DMS114 treated with DMSO at 0.1 percent for 48 hours (cell line): ENCODE measurements around the gene OSBPL6.

Experiments
- DNase-seq: peaks from one replicate; lab custom pipeline; 2025; ENCODE audit not compliant: unreplicated experiment; lab: John Stamatoyannopoulos, UW

Gene OSBPL6

DNA sequence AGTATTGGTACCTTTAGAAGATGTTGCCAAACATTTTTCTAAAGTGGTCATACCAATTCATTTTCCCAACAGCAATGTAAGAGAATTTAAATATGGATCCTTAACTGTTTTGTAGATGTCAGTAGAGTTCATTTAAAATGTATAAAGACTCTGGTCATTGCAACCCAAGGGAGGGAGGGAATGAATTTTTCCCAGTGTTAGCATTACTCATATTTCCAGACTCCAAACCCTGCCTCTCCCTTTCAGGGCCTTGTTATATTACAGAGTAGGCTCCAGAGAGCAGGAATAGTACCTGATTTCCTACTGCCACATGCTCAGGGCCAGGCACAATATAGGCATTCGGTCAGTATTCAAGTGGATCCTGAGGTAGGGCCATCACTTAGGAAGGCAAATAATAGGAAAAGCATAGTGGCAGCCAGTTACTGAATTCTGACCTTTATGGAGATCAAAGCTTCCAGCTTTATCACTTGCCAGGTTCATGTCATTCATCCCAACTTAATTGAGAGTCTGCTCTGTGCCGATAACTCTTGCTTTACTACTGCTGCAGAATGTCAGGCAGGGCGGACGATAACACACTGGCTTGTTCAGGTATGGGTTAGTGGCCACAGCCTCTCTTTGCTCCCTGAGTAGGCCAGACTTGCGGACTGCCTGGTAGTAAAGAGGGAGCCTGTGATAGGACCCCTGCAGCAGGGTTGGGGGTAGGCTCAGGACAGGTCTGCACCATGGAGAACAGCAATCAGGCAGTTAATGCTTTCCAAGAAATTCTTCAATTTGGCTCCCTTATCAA, 75.3 kb downstream of the OSBPL6 start:
- no peak for DNase-seq

GRCh38 chr2:178270338-178270737, 76.0 kb downstream of the OSBPL6 start:
- no peak for DNase-seq

DNA sequence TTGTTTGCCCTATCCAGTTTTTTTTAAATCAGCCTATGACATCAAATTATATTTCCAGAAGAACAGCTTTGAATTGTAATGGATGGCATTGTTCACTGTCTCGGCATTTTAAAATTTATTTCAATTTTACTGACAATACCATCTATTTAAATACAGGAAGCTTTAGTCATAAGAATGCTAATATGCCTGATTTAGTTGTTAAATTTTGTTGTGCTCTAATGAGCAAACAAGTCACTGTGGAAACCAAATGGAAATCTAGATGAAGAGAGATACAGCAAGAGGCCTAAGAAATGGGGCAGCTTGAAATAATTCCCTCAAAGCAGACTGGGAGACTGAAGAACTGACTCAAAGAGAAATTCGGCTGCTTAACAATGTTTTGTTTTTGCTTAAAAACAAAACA, 76.8 kb downstream of the OSBPL6 start:
- no peak for DNase-seq

DNA sequence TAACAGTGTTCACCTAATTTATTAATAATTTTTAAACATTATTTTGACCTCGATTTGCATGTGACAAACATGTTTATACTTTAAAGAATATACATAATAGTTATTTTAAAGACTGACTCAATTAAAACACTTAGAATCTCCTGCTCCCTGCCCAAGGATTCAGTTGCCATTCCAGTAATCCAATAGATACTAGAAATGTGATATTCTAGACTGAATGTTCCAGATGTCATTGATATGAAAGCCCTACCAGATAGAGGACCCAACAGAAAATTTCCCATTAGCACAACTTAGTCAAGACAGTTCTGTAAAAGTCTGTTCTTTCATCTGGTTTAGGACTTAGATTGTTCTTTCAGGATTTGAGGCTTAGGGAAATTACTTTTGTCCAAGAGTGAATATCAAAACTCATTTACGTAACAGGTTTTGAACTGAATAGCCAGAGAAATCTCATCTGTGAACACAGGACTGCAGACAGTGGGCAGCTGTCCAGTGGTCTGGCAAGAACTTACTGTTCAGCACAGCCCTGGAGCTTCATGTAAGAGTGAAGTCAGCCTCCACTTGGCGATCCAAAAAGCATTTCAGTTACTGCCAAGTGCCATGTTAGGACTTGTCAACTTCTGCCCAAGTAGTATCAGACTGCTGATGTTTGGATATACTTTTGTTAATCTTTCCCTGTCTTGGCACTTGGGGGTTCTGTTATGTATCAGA, 77.5 kb downstream of the OSBPL6 start:
- DNase-seq = no peak

DNA sequence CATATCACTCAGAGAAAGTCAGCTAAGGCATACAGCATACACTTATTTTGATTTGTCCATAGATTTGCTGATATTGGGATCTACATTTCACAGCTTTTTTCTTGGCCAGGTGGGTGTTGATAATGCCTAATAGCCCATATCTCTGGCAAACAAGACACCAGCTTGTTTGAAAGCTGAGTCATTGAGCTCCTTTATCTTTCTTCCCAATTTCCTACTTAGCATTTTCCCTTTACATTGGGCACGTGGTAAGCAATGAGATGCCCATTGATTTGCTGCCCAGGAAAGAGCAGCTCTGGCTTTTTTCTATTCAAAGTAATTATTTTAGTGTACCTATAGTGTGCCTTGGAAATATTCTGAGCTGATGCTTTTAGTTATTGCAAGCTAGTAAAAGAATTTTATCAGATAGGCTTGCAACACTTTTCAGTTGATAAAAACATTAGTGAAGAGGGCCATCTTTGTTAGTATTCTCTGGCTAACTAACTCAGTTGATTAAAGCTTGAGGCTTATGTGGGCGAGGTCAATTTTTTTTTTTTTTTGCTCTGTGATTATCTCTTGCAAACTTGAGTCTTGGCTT, 79.6 kb downstream of the OSBPL6 start:
- no peak for DNase-seq

GRCh38 chr2:178275600-178275999, 81.3 kb downstream of the OSBPL6 start:
- no peak for DNase-seq

- DNase-seq = no peak
Observed at GRCh38 chr2:178277741-178278197, 83.5 kb downstream of the OSBPL6 start.

DNA sequence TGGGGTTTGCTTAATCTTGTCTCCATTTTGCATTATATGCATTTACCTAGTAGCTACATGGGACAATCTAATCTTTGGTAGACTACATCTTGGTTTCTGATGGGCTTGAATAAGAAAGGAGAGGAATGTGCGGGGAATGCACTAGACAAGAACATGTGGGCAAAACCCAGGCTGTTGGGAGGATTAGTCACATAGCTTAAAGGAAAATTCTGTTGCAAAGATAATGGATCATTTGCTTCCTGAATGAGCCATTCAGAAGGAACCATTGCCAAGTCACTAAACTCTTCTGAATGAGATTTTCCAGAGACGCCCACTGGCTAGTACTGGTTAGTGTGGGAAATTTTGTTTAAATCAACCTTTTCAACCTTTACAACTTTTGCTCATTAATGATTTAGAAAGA, 84.8 kb downstream of the OSBPL6 start:
- no peak for DNase-seq

- no peak for DNase-seq
Observed at GRCh38 chr2:178279636-178280035, 85.3 kb downstream of the OSBPL6 start.

DNA sequence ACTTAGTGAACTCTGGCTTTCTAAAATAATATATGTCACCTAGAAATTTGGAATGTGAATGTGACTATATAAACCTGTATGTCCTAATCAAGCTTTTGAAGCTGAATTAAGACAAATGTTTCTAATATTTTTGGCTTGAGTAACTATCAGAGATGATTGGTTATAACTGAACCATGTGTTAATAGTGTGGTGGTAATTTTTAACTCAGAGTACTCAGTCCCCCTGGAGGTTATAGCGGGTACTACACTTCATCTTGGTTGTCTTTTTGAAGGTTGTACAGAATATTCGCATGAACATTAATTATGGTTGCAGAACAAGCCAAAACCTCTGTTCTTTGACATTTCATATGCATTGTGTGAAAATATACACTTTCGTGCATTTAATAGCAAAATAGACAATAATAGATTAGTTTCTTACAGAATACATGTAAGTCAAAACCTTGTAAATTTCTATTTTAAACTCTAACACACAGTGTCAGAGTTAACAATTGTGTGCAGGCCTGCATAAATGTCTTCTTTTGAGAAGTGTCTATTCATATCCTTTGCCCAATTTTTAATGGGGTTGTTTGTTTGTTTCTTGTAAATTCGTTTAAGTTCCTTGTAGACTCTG, 86.0 kb downstream of the OSBPL6 start:
- DNase-seq = no peak

DNA sequence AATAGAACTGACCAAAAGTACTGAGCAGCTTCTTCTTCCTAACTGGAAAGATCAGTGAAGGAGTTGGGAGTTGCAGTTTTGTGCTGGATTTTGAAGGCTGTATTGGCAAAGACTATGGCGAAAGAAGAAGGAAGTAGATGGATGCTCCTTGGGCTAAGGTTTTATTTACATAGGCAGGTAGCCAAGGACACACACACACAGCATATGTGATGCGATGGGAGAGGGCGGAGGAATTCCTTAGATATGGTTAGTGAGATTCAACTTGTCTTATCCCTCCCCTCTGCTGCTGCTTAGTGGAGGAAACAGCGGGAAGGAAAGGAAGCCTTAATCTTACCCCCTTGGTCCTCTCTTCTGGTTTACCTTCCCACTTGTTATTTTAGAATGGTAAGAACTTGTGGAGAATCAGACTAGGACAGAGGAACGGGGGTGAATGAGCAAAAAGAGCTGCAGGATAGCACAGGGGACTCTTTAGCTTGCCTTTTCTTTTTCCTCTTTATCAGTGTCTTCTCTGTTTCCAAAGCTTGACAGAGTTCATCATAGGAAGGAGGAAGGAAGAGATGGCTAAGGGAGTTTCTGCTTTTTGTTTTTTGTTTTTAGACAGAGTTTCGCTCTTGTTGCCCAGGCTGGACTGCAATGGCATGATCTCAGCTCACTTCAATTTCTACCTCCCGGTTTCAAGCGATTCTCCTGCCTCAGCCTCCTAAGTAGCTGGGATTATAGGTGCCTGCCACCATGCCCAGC, 87.9 kb downstream of the OSBPL6 start:
- DNase-seq = no peak

DNA sequence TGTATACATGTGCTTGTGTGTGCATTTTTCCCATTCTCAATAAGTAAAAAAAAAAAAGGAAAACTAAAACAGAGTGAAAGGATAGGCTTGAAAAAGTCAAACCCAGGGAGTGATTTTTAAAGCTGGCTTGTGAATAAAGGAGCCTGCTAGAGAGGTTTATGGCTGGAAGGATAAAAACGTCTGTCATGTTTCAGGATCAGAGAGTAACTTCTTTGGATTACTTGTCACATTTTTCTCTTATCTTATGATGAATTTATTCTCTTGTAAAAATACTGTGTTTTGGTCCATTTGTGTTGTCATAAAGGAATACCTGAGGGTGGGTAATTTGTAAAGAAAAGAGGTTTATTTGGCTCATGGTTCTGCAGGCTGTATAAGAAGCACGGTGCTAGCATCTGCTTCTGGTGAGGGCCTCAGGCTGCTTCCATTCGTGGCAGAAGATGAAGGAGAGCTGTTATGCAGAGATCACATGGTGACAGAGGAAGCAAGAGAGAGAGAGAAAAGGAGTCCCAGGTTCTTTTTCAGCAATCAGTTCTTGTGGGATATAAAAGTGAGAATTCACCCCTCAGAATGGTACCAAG, 89.1 kb downstream of the OSBPL6 start:
- no peak for DNase-seq

- no peak for DNase-seq
Observed at GRCh38 chr2:178284613-178285286, 90.4 kb downstream of the OSBPL6 start.

- no peak for DNase-seq
Observed at GRCh38 chr2:178285287-178285615, 90.9 kb downstream of the OSBPL6 start.

GRCh38 chr2:178286636-178287035, 92.3 kb downstream of the OSBPL6 start:
- no peak for DNase-seq

- DNase-seq = no peak
Observed at GRCh38 chr2:178287652-178288344, 93.5 kb downstream of the OSBPL6 start.

DNA sequence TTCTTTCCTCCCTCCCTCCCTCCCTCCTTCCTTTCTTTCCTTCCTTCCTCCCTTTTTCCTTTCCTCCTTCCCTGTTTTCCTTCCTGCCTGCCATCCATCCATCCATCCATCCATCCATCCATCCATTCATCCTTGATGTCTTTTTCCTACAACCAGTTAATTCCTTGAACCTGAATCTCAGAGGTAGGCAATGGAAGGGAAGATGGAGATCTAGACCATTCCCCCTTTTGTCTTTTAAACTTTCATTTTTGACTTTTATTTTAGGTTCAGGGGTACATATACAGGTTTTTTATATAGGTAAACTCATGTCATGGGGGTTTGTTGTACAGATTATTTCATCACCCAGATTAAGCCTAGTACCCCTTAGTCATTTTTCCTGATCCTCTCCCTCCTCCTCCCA, 97.4 kb downstream of the OSBPL6 start:
- no peak for DNase-seq

DNA sequence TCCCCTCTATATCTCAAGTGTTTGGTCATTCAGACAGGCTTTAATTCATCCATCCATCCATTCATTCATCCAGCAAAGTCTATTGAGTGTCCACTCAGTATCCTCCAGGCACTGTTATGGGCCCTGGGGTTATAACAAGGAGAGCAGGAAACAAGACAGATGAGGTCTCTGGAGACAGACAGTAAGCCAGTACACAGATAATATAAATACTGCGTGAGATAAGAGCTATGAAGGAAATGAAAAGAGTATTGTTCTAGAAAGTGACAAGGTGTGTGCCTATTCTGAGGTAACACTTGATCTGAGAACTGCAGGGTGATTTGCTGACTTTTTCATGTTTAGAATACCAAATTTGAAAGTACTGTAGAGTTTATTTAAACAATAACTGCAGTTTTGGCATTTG, 98.3 kb downstream of the OSBPL6 start:
- DNase-seq = no peak

- no peak for DNase-seq
Observed at GRCh38 chr2:178295115-178295514, 100.8 kb downstream of the OSBPL6 start.

GRCh38 chr2:178295906-178296305, 101.6 kb downstream of the OSBPL6 start:
- no peak for DNase-seq
